ENCODE results near the gene RPL13A.

DNA sequence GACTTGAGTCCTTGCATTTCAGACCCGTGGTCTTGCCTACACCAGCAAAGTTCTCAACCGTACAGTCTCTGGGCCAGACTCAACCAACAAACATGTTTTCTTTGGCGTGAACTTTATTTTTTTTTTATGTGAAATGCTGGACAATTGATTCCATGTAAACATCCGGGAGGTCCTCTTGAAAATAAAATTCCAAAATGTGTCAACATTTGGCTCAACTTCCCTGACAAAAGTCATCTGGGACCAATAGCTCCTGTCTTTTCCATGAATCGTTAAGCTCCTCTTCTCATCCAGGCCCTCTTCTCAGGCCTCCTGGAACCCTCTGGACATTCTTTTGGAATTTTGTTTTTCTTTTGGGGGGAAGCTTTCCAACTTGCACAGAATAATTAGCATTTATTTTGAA, 31.6 kb upstream of the RPL13A start:
- TF ChIP-seq CTCF (conservative IDR thresholded peaks at IDR 0.05 in 1 of 2, IDR thresholded peaks at IDR 0.05 in 1 of 2; ENCODE audit: extremely low read depth in 1 of 2, insufficient read depth in 1 of 2, low read depth in 1 of 2, low read length in 2 of 2) (no peak), EZH2 (IDR thresholded peaks at IDR 0.05; ENCODE audit: borderline replicate concordance, low read length) (no peak)

Data from mammary epithelial cell (primary cell).